ENCODE data around the gene TMEM181.

Gene TMEM181

DNA sequence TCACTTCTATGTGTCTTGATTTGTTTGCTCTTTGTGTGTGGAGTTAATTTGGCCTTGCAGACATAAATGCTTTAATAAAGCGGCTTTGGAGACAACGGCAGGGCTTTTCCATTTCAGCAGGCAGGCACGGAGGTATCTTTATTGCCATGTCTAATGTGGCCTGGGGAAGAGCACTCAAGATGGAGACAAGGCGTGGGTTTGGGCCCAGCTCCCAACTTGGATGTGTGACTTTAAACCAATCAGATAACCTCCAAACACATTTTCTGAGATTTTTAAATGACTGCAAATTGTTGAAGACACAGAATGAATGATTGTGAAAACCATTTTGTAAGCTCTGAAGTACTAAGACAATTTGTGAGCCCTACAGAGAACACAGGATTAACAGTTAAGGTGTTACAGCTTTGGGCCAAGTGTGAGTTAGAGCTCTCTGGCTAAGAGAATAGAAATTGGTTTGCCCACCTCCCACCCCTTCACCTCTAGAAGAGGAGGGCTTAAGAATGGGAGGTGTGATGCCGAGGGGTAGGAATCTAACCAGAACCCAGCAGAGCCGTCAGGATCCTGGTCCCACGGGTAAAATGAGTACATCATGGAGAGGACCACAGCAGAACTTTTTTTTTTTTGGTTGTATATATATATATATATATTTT lies 75.7 kb downstream of the TMEM181 start:
- no peak for DNase-seq (ENCODE audit: low read depth in 1 of 2, low spot score in 1 of 2)
- no peak for TF ChIP-seq POLR2AphosphoS5 (IDR thresholded peaks at IDR 0.05; ENCODE audit: low read depth)
- TF ChIP-seq, protein P1, sequence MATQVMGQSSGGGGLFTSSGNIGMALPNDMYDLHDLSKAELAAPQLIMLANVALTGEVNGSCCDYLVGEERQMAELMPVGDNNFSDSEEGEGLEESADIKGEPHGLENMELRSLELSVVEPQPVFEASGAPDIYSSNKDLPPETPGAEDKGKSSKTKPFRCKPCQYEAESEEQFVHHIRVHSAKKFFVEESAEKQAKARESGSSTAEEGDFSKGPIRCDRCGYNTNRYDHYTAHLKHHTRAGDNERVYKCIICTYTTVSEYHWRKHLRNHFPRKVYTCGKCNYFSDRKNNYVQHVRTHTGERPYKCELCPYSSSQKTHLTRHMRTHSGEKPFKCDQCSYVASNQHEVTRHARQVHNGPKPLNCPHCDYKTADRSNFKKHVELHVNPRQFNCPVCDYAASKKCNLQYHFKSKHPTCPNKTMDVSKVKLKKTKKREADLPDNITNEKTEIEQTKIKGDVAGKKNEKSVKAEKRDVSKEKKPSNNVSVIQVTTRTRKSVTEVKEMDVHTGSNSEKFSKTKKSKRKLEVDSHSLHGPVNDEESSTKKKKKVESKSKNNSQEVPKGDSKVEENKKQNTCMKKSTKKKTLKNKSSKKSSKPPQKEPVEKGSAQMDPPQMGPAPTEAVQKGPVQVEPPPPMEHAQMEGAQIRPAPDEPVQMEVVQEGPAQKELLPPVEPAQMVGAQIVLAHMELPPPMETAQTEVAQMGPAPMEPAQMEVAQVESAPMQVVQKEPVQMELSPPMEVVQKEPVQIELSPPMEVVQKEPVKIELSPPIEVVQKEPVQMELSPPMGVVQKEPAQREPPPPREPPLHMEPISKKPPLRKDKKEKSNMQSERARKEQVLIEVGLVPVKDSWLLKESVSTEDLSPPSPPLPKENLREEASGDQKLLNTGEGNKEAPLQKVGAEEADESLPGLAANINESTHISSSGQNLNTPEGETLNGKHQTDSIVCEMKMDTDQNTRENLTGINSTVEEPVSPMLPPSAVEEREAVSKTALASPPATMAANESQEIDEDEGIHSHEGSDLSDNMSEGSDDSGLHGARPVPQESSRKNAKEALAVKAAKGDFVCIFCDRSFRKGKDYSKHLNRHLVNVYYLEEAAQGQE (IDR thresholded peaks at IDR 0.05; ENCODE audit: insufficient replicate concordance, low read depth) = no peak
- no peak for TF ChIP-seq GABPA (IDR thresholded peaks at IDR 0.05; ENCODE audit: low read depth)
- TF ChIP-seq, protein P2, sequence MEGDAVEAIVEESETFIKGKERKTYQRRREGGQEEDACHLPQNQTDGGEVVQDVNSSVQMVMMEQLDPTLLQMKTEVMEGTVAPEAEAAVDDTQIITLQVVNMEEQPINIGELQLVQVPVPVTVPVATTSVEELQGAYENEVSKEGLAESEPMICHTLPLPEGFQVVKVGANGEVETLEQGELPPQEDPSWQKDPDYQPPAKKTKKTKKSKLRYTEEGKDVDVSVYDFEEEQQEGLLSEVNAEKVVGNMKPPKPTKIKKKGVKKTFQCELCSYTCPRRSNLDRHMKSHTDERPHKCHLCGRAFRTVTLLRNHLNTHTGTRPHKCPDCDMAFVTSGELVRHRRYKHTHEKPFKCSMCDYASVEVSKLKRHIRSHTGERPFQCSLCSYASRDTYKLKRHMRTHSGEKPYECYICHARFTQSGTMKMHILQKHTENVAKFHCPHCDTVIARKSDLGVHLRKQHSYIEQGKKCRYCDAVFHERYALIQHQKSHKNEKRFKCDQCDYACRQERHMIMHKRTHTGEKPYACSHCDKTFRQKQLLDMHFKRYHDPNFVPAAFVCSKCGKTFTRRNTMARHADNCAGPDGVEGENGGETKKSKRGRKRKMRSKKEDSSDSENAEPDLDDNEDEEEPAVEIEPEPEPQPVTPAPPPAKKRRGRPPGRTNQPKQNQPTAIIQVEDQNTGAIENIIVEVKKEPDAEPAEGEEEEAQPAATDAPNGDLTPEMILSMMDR (IDR thresholded peaks at IDR 0.05; ENCODE audit: insufficient read depth, low read length) = no peak
- TF ChIP-seq SPI1 (IDR thresholded peaks at IDR 0.05; ENCODE audit: borderline replicate concordance, low read depth) = no peak
- H3K27ac ChIP-seq (replicated peaks) = no peak overlapping the region
- H3K27me3 ChIP-seq (ENCODE audit: insufficient read depth, poor library complexity, severe bottlenecking) = no peaks in the 10 kb centered on the region
- no peak overlapping the region for H3K4me3 ChIP-seq (replicated peaks; ENCODE audit: insufficient read depth, low read length)

DNA sequence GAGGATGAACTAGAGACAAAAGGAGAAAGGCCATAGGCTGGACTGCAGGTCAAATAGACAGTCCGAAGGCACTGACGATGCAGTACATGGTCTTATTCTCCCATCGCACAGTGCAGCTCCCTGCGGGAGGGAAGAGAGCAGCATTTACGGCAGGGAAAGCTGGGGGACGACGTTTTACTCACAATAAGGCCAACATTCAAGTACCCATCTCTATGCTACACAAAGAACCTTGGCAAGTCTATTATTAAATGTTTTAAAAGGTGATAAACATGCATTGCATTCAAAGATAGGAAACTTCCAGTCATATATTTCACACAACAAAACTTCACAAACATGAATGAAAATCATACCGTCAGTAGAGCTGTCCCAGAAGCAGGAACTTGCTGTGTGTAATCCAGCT lies 76.9 kb downstream of the TMEM181 start:
- no peaks in the 10 kb centered on the region for H3K27me3 ChIP-seq (ENCODE audit: insufficient read depth, poor library complexity, severe bottlenecking)

DNA sequence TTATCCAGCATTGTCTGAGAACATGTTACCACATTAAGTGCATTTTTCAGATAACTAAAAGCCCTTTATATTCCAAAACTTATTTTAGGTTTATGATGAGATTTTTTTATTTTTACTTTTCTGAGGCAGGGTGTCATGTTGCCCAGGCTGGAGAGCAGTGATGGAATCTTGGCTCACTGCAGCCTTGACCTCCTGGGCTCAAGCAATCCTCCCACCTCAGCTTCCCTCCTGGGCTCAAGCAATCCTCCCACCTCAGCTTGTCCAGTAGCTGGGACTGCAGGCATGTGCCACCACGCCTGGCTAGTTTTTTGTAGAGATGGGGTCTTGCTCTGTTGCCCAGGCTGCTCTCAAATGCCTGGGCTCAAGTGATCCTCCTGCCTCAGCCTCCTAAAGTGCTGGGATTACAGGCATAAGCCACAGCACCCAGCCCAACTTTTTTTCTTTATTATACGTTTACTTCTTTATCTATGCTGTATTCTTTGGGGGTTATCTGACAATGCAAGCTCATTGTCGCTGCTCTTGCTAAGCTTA lies 78.5 kb downstream of the TMEM181 start:
- DNase-seq (ENCODE audit: low read depth in 1 of 2, low spot score in 1 of 2) = no peak
- no peaks in the 10 kb centered on the region for H3K27me3 ChIP-seq (ENCODE audit: insufficient read depth, poor library complexity, severe bottlenecking)
- TF ChIP-seq, protein P1 (IDR thresholded peaks at IDR 0.05; ENCODE audit: insufficient replicate concordance, low read depth) = no peak
- no peak for TF ChIP-seq SPI1 (IDR thresholded peaks at IDR 0.05; ENCODE audit: borderline replicate concordance, low read depth)
- TF ChIP-seq GABPA (IDR thresholded peaks at IDR 0.05; ENCODE audit: low read depth) = no peak
- TF ChIP-seq, protein P2 (IDR thresholded peaks at IDR 0.05; ENCODE audit: insufficient read depth, low read length) = no peak
- TF ChIP-seq POLR2AphosphoS5 (IDR thresholded peaks at IDR 0.05; ENCODE audit: low read depth) = no peak
- no peak overlapping the region for H3K27ac ChIP-seq (replicated peaks)
- H3K4me3 ChIP-seq (replicated peaks; ENCODE audit: insufficient read depth, low read length) = no peak overlapping the region

More for the DNA sequence above, 76.9 kb downstream of the TMEM181 start:
- no peak for DNase-seq (ENCODE audit: low read depth in 1 of 2, low spot score in 1 of 2)
- no peak overlapping the region for H3K4me3 ChIP-seq (replicated peaks; ENCODE audit: insufficient read depth, low read length)
- TF ChIP-seq GABPA (IDR thresholded peaks at IDR 0.05; ENCODE audit: low read depth) (no peak), SPI1 (IDR thresholded peaks at IDR 0.05; ENCODE audit: borderline replicate concordance, low read depth) (no peak), POLR2AphosphoS5 (IDR thresholded peaks at IDR 0.05; ENCODE audit: low read depth) (no peak)
- TF ChIP-seq, protein P2 (IDR thresholded peaks at IDR 0.05; ENCODE audit: insufficient read depth, low read length) = no peak
- TF ChIP-seq, protein P1 (IDR thresholded peaks at IDR 0.05; ENCODE audit: insufficient replicate concordance, low read depth) = no peak
- no peak overlapping the region for H3K27ac ChIP-seq (replicated peaks)

Data from HL-60 (cell line).